ENCODE data around the gene USP48.

Gene USP48

DNA sequence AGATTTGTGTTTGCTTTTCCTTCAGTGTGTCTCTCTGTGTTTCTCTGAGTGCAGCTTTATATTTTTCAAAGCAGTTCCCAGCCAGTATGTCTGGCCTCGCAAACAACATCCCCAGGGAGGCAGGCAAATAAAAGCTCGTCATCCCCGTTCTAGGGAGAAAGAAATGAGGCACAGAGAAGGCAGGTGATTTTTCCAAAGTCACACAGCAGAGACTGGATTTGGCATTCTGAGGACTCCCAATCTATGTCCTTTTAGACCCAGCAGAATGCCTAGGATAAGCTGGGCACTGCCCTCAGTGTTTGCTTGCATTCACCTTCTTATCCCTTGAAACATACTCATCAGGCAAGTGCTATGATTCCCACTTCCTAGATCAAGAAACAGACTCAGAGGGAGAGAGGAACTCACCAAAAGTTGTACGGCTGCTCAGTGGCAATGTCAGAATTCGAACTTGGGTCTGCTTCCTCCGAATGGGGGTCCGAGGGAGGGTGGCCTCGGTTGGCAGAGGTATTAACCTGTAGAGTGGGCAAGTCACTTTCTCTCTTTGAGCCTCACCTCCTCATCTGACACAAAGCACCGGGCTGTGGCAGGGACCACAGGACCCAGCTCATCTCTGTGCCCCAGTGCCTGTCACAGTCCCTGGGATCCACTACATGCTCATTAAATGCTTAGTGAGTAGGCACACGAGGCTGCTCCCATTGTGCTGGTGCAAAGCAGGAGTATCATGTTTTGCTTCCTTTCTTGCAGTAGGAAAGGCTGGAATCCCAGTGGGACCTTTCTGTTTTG is 118.0 kb downstream of the USP48 start:
- DNase-seq = no peak

DNA sequence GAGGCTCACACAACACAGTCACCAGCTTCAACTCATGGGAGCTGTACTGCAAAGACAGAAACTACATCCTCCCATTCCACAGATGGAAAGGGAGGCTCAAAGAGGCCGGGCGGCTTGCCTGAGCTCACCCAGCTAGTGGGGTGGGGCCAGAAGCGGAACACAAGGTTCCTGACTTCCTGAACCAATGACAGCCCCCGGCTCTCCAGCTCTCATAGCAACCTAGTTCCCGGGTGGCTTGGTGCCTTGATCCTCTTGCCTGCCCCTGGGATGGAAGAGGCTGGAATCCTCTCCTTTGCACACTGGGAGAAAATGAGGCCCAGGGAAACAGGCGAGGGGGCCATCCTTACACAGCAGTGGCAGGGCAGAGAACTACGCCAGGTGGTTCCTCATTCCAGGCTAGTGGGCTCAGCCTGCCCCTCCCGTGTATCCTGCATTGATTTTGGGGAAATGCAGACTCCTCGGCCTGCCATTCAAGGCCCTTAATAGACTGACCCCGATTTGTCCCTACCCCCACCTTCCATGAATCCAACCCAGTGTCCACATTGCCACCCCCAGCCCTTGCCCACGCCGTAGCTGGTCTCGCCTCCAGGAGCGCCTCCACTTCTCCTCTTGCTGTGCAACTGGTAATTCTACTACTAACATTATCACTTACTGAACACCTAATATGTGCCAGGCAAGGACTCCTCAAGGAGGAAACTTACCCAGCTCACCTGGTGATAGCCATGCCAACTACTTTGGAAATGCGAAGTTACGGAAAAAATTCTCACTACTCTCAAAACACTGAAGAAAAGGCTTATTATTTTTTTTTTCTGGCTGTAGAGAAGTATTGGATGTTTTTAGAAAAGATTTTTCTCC is 118.8 kb downstream of the USP48 start:
- no peak for DNase-seq

DNA sequence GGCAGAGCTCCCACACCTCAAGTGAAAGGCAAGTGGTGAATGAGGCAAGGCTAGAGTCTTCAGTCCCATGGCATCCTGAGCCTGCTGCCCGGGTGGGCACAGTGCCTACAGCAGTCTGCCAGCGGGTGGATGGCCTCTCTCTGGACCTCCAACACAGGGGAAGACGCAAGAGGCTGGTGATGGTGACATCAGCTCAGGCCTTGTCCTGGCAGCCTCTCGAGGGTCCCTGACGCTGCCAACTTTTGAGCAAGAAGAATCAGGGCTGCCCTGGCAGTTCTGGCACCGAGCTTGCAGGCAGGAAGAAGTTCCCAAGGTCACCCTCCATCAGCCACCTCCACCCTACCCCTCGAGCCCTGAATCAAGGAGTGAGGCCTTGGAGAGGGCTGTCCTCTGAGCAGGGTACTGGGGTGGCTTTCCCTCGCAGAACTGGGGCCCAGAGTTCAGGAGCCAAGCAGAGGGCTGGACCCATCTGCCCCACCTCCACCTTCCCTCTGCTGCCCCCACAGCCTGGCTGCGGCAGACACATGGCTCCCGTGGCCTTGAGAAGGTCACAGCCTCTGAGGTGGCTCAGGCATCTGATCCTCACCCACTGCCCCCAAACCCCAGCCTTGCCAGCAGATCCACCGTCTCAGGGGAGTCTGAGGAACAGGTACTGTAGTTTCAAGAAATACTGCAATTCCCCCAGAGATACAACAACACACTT is 119.5 kb downstream of the USP48 start:
- DNase-seq = no peak

DNA sequence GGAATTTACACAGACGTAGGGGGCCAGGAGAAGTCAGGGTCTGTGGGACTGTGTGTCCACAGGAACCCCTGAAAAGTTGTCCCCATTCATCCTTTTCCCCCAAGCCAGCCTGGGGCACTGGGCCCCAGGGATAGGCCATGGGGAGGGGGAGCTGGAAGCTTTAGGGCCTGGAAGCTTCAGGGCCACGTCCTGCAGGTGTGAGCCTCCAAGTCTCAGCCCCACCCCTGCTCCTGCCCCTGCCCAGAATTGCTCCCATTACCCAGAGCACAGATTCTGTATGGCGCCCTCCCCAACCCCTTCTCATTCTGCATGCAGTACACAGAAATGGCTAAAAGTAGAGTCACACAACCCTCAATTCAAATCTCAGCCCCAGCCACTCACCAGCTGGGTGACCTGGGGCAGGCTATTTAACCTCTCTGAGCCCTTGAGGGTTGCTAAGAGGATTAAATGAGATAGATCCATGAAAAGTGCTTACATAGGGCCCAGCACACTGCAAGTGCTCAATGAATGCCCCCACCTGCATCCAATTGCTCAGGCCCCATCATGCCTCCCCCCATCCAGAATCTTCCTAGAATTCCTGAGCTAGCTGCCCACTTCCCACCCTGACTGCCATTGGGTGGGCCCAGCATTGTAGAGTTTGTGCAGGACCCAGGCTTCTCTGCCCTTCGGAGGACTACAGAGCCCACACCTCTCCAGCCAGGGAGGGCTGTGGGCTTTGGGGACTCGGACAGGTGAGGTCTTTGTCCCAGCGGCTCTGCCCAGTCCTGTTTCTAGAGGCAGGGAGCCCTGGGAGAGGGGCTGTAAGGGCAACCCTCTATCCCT is 120.3 kb downstream of the USP48 start:
- no peak for DNase-seq

DNA sequence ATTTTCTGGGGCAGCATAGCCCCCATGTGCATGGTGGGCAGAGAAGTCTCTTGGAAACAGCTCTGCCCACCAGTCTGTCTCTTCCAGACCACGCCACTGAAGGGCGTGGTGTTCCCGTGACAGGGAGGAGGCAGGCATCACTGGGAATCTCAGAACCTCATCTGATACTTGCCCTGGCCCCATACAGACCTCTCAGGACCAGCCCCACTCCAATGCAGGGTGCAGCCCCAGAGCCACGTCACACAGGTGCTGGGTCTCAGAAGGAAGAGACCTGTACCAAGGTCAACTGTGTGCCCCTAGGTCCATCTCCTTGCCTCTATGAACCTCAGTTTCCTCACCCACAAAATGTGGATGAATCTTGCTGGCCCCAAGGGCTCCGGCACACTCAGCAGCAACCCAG is 121.1 kb downstream of the USP48 start:
- DNase-seq = no peak

DNA sequence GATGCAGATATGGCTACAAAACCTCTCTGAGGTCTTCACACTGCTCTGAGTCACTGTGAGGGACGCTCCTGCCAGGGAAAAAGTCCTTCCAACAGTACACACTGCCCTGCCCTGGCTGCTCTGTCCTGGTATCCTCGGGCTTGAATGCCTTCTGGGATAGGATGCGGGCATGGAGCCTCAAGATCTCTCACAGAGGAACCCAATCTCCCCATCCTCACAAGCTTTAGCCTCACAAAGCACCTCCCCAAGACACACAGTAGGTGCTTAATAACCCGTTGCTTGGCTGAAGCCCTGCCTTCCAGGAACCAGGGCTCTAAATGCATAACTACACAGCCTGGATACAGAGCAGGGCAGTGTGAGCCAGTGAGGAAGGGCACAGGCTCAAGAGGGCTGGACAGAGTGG is 123.0 kb downstream of the USP48 start:
- DNase-seq = no peak

DNA sequence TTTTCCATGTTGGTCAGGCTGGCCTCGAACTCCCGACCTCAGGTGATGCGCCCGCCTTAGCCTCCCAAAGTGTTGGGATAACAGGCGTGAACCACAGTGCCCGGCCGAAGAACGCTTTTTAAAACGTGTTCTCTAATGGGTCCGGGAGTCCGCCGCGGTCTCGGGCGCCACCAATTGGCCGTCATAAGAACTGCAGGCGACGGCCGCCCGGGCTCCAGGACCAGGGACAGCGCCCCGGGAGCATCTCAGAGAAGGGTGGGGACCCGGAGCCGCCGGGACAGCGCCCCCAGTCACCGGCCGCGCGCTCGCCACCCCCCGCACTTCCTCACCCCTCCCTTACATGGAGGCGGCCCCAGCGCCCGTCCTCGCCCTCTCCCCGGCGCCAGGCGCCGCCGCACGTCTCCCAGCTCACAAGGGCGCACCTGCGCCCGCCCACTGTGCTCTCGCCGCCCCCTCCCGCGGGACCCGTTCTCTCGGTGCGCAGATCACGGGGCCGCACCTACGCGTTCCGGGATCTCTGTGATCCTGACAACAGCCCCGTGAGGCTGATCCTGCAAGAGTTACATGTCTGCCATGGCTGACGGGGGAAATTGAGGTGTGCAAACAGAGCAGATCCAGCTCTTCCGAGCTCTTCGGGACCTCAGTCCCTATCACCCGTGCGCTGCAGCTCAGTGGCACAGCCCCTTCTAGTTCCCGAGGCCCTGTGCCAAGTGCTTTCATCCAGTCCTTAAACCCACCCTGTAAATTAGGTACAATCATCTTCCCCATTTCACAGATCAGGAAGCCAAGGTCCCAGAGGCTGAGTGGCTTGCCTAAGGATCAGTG is 123.6 kb downstream of the USP48 start:
- peak; percentile 71 for DNase-seq

DNA sequence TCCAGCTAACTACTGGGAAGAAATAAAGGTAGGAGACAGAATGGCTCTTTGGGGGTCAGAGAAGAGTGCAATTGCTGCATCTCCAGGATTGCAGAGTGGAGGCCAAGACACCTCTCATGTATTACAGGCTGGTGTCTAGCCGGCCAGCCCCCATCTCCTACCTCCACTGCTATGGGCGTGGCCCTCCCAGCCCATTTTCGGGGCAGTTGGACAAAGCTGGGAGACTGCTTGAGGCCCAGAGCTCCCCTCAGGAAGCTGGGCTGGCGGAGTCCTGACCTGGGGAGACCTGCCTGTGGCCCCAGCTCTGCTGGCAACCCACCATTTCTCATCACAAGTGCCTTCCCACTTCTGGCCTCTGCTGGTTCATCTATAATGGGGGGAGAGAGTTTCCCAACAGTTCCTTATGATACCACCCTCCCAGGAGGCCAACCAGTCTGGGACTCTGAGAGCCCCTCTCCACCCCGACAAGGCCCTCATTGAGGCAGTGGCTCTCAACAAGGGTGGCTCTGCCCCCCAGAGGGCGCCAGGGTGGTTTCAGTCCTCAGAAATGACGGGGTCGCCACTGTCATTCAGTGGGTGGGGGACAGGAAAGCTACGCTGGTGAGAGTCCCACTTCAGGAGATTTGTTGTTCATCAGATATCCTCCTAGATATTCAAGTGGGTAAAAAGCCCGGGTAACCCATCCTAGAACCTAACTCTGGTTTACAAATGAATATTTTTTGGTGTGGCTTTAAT is 125.3 kb downstream of the USP48 start:
- no peak for DNase-seq

DNA sequence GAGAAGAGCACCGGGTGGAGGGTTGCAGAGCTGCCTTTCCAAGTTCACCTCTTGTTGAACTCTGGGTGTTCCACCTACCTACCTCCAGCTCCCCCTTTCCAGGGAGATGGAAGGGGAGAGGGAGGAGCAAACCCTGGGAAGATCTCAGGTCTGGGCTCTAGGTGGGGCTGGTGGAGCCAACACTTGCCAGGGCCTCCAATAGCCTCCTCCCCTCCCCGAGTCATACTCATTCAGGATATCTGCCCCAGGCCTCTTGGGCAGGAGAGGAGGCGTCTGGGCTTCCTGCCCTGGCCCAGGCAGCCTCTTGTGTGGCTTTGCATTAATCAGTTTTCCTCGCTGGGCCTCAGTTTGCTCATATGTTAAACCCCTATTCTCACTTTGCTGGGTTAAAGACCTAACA is 127.2 kb downstream of the USP48 start:
- peak; percentile 36 for DNase-seq

DNA sequence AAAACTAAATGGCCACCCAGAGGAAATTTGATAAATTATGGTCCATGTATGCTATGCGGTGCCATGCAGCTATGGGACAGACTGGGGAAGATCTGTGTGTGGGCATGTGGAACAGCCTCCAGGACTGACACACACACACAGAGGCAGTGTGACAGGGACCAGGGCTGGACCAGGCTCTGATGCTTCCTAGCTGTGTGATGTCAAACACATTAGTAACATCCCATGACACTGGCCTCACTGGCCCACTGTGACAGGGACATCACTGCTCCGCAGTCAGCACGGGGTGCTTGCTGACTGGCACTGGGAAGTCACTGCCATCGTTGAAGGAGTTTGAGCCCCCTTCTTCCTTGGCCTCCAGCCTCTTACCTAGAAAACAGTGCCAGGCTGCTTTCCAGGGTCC is 127.7 kb downstream of the USP48 start:
- no peak for DNase-seq

DNA sequence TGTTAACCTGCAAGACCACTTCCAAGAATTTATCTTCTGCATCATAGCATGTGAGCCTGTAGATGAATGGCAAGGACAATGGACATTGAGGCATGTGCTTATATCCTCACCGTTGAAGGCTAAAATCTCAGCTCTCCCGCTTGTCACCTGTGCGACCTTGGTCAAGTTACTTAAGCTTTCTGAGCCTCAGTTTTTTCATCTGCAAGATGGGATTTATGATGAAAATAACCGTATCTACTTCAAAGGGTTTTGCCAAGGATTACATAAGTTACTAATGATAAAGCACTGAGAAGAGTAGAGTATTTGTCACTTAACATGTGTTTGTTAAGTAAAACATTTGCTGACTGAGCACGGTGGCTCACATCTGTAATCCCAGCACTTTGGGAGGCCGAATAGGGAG is 128.7 kb downstream of the USP48 start:
- no peak for DNase-seq

DNA sequence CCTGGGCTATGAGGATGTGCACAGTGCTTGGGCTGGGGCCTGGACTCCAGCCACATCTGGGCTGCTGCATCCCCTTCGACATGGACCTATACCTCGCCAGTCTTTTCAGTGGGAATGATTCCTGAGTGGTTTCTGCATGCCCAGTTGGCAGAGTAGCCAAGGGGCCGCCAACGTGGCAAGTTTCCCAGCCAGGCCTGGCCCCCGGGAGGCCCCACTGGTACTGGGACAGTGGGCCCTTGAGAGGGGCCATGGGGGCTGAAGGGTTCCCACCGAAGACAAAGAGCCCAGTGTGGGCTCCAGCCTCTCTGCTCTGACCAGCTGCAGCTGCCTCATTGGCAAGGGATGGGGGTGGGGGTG is 129.2 kb downstream of the USP48 start:
- DNase-seq = no peak

DNA sequence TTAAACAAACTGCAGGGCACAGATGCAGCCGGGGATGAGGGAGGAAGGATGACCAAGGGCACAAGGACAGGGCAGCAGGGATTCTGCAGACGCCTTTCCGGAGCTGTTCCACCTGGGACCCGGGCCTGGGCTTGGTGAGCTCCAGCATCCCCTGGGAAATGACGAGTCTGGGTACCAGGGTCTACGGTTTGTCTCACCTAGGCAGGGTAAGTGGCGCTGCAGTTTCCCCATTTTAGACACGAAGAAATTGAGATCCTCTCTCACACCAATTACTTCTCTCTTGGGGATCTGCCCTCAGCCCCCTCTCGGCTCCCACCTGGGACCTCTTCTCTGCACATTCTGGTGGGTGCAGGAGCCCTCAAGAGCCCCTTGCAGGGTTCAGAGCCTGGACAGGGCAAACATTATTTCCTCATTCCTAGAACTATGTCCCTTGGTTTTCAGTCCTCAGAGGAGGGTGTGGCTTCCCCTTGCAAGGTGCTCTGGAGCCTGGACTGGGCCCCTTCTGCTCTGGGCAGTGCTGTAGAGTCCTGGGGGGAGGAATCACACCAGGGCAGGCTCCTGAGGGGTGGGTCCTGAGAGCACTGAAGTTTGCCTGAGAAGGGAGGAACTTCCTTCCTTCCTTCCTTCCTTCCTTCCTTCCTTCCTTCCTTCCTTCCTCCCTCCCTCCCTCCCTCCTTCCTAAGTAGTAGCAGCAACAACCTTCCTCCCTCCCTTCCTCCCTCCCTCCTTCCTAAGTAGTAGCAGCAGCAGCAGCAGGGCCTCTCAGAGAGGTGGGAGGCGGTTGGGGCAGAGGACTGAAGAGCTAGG is 129.8 kb downstream of the USP48 start:
- no peak for DNase-seq

DNA sequence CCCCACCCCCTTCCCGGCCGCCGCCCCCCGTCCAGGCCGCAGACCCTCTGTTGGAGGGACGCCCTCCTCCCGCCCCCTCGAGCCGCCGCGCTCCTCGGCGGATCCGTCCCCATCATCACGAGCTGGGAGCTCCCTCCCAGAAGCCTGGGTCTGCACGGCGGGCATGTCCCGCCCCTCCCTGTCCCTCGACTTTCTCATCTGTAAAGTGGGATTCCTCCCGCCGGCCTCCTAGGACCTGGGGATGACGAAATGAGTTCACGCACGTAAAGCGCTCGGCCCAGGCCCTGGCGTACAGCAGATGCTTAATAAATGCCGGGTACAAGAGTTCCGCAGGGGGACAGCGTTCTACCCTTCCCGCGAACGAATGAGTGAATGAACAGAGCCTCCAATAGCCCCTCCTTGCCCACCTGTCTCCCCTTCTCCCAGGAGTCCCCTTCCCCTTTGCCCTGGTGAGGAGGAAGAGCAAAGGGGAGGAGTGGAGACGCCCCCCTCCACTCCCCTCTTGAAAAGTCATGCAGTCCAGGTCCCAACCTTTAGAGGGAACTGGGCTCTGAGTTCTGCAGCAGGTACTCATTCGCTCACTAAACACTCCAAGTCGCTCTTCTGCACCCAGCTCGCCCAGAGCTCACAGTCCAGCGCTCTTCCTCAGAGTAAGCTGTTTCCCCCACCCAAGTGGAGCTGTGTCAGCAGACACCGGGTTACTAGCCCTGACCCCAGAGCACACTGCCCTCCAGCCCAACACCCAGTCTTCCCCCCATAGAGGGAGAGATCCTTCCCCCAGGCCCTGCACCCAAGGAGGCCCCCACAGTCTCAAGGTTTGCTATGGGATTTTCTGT is 130.6 kb downstream of the USP48 start:
- DNase-seq = no peak

DNA sequence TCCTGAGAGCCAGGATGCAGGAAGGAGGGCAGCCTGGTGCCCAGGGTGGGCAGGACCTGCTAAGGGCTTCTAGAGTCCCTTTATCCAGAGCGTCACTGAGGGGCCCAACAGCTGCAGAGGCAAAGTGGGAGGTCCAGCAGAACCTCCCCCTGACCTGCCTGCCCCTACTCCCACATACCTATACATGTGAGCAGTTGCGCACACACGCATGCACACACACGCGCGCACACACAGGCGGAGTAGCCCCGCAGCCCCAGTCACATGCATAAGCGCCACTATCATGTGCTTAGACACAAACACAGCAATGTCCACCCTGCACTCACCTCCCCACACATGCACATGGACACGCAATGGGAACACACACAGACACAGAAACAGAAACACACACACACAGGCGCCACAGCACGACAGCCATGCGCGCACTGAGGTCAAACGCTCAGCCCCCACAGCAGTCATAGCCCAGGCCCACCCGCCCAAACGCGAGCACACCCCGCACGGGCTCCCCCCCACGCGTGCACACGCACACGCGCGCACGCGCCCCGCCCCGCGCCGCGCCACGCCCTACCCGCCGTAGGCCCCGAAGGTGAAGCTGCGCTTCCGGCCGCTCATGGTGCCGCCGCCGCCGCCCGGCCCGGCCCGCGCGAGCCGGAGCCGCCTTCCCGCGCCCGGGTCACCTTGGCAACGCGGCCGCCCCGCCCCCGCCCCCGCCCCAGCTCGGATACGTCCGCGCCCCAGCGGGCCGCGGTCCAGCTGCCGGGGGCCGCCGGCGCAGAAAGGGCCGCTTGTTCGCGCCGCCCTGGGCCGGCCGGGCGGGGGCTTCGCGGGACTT is 131.5 kb downstream of the USP48 start:
- no peak for DNase-seq

DNA sequence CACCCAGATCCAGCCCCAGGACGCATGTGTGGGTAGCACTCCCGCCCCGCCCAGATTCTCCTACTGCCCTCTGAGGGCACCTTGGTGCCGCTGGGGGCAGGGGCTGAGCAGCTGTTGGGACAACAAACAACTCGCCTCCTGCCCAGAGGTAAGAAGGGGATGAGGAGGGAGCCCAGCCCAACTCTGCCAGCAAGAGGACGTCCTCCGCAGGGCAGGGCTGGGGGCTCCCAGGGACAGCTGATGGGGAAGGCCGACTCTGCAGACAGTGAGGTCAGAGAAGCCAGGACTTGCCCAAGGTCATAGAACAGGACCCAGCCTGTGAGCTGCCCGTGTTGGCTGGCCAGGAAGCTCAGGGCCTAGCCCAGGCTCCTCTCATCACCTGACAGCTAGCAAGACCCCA is 132.5 kb downstream of the USP48 start:
- DNase-seq = no peak

DNA sequence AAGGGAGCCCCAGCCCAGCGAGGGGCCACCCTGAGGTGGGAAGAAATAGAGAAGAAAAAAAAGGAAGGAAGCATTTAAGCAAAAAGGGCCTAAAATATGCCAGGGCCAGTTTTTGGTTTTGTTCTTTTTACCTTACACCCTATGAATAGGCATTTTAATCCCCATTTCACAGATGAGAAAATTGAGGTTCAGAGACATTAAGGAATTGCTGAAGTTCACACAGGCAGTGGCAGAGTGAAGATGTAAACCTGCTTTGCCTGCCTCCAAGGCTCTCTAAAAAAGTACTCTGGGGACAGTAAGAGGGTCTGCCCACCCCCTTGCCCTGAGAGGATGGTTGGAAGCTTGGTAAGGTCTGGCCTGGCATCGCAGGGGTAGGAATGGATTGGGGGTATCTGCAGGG is 133.6 kb downstream of the USP48 start:
- no peak for DNase-seq

DNA sequence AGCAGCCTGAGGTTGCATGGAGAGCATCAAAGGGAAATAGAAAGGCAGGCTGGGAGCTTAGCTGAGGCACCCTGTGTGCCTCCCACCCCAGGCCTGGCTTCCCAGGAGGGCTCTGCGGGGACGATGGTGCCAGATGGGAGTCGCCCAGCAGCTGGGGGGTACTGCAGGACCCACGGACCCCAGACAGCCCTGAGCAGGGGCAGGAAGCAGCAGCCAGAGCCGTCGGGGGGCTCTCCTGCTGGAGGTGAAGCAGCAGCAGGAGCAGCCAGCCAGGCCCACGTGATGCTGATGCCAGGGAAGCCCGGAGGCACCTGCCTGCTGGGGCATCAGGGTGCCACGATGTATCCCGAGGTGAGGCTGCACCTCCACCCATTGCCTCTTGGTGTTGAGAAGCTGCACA is 134.2 kb downstream of the USP48 start:
- no peak for DNase-seq

DNA sequence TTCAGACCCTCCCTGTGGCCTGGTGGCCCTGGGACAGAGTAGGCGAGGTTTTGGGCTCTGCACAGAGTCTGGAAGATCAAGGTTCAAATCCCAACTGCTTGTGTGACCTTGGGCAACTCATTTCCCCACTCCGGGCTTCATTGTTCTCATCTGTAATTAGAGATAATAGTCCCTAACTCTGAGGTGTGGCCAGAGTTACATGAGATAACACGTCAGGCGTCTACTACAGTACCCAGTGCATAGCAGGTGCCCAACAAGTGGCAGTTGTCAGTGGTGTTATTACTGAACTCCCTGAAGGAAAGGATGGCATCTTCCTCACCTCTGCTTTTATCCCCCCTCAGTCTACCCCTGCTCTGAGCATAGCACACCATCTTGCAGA is 134.6 kb downstream of the USP48 start:
- no peak for DNase-seq
